ENCODE results near the gene DFFA.
"Not testable (repeated sequence)": the region's sequence is repeated elsewhere in the genome, so short reads cannot be mapped to it uniquely, and the experiment has no call there.

The DFFA gene

DNA sequence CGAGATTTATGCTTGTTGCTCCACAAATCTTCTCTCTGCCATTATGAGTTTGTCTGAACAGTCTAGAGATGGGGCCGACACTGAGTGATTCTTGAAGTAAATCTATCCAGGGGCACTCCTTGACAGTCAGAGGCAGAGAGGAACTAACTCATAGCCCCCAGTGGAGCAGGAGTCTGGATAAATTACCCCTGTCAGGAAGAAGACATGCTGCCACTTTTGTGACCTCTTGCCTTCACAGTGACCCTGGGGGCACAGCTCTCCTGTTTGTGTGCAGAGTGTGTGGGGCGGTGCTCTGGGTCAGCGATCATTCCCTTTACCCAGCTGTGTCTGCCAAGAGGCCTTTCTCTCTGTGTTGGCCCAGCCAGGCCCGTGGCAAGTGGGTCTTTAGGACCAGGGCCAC is 31.9 kb upstream of the DFFA start:
- DNase-seq (ENCODE audit: low read depth): no peak

DNA sequence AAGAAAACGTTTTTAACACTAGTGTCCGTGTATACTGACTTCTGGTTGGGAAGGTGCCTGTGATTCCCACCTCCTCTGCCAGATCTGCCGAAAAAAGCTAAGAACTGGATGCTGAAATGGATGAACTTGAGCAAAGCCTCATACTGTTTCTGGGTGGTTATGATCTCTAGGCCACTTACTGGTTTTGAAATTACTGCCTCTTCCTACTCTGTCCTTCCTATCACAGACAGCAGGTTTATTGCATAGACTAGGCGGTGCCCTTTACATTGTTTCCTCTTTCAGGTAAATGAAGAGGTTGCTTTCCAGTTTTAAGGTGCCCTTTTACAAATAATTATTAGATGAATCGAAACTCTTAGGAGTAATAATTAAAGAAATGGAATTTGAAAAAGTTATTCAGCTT is 29.9 kb upstream of the DFFA start:
- DNase-seq (ENCODE audit: low read depth): no peak

DNA sequence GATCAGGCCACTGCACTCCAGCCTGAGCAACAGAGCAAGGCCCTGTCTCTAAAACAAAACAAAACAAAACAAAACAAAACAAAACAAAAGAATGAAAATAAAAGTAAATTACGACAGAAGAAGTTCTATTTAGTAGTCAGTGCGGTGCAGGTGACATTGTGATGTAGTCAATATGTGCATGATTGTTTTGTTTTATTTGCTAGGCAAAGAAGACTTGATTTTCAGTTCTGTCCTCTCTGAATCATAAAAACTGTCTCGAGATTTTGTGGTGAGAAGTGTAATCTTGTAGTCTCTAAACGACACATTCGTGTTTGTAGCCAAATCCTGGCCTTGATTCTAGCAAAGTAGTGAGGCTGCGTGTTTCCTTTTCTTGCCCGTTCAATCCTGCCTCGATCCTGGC is 25.9 kb upstream of the DFFA start:
- DNase-seq (ENCODE audit: low read depth): no peak

DNA sequence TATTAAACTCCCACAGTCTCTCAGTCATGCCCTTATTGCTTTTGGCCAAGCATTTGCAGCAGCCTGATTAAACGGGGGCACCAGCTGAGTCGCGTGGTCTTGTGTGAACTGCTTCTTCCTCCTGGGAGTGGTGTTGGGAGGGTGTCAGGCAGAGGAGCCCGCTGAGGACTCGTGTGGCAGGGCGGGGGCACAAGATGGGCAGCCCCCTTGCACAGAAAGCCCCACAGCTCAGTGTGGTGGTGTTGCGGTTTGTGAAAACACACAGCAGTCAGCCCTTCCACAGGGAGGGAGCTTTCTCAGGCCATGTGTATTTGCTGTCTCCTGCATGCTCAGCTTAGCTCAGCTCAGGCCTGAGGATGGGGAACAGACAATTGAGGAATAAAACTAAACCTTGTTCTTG is 24.8 kb upstream of the DFFA start:
- DNase-seq (ENCODE audit: low read depth): no peak

DNA sequence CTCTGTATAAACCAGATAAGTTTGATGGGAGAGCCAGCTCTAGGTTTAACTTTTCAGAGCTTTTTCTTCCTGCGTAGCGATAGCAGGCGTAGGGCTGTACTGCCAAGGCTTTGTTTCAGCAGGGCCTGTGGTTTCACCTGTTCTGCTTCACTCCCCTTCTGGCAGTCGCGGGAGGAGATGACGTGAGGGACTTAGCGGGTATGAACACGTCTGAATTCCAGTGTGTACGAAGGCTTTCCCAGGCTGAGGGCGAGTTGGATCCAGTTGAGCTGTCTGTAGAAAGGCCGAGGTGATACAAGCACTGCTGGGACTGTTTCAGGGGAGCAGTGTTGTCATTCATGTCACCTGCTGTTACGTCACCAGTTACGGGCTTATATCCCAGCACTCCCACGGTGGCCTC is 23.6 kb upstream of the DFFA start:
- no peak for DNase-seq (ENCODE audit: low read depth)

DNA sequence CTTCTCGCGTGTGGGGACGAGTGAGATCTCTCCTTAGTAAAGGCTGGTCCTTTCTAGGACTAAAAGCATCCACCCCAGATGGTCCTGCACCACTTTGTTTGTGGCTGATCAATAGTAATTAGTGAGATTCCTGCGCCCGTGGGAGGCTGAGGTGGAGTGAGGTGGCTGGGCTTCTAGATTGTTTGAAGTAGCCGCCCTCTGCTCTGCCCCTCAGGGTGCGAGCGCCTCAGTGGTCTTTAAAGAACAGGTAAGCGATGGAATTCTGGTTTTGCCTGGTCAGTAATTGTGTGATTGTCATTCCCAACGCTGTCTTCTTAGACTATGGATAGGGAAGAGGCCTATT is 23.1 kb upstream of the DFFA start:
- no peak for DNase-seq (ENCODE audit: low read depth)

DNA sequence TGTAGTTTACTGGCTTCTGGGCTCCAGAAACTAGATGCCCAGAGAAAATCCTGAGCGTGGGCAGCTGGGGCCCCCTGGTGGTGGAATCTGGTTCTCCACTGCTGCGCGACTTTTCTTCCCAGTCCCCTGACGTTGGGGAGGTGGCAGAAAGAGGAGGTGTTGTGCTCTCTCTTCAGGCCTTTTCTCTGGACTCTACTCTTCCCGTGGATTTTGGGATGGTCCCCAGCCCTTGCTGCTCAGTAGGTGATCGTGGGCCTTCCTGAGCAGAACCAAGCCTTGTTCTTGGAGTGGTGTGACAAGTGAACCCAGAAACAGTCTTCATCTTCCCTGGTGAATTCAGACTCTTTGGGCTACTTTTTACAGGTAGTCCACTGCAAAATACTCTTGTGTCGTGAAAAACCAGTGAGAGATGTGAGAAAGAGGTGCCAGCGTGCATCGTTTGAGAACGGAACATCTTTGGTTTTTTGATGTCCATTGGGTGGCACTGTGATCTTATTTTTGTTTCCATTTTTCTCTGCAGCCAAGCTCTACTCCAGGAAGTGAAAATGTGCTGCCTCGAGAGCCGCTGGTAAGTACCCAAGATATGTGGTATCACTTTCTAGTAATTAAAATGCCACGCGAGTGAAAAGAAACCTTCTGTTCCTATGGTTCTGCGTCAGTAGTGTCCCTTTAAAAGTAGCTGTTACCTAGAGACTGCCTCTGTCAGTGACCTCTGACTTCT is 22.6 kb upstream of the DFFA start:
- peak; percentile 75 for DNase-seq (ENCODE audit: low read depth)

DNA sequence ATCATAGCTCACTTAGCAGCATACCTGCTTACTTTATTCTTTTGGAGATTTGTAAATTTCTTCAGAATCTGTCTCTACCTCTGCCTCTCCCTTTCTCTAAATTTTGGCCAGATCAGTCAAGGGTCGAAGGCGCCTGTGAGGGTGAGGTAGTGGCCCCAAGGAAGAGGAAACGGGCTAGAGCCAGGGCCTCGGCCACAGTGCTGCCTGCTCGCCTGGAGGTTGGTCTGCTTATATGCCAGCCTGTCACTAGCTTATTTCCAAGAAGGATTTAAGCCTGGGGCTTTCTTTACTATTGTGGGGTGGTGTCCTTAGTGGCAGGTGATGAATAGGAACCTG is 22.1 kb upstream of the DFFA start:
- DNase-seq (ENCODE audit: low read depth): no peak

DNA sequence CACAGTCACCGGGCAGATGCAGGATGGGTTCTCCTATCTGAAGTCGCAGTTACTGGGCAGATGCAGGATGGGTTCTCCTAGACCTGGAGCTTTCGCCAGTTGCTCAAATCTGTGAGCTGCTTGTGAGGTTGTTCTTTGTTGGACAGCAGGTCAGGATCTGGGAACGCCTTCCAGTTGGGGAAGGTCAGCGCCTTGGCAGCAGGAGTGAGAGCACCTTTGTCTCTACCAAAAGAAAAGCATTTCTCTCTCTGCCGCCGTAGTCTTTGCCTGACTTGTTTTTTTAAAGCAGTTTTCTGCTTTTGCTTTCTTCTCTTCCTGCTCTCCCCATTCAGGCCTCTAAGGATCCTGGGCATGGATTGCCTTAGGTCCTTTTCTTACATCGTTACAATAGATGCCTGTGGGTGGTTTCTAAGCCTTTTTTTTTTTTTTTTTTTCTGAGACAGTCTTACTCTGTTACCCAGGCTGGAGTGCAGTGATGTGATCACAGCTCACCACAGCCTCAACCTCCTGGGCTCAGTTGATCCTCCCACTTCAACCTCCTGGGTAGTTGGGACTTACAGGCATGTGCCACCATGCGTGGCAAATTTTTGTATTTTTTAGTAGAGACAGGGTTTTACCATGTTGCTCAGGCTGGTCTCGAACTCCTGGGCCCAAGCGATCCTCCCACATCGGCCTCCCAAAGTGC is 18.1 kb upstream of the DFFA start:
- DNase-seq (ENCODE audit: low read depth): no peak

DNA sequence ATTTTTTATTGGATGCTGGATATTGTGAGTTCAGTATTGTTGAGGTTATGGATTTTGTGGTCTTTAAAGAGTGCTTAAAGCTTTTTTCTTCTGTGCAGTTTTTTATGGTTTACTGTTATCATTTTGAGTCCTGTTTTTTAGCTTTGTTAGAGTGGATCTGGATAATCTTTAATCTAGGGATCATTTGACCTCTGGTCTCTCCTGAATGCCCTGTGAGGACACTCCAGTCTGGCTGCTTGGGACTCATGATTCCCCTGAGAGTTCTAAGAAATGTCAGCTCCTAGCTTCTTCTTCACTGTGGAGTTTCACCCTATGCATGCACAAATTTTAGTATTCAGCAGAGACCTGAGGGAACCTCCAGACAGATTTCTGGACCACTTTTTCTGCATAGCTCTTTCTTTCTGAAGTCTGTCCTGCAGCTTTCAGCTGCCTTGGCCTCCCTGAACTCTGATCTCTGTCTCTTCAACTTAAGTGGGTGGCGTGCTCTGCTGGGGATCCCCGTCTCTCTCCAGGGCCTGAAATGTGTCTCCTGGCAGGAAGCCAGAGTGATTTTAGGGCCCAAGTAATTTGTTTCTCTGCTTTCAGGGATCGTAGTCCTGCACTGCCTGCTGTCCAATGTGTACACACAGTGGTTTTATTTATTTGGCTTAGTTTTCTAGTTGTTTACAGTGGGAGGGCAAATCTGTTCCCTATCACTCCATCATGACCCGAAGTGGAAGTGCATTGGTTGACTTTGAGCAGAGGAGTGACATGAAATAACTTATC is 17.1 kb upstream of the DFFA start:
- no peak for DNase-seq (ENCODE audit: low read depth)

DNA sequence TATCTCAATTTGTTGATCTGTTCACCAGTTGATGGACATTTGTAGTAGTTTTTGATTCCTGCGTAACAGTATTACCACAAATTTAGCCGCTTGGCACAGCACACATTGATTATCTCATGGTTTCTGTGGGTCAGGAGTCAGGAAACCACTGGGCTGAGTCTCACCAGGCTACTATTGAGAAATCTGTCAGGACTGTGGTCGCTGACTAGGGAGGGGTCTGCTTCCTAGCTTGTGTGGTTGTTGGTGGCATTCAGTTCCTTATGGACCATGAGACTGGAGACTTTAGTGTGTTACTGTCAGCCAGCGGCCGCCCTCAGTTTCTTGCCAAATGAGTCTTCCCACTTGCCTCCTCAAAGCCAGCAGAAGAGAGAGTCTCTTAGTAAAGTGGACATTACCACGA is 12.2 kb upstream of the DFFA start:
- DNase-seq (ENCODE audit: low read depth): no peak

DNA sequence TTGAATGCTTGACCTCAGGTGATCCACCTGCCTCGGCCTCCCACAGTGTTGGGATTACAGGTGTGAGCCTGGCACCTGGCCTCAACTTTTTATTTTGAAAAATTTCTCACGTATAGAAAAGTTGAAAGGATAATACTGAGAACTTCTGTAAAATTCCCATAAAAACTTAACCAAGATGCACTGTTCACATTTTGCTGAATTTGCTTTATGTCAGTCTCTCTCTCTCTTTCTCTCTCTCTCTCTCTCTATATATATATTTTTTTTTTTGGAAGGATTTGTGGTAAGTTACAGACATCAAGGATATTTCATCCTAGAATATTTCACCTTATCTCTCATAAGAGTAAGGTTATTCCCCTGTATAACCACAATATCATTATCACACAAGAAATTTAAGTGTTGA is 8.3 kb upstream of the DFFA start:
- no peak for DNase-seq (ENCODE audit: low read depth)

DNA sequence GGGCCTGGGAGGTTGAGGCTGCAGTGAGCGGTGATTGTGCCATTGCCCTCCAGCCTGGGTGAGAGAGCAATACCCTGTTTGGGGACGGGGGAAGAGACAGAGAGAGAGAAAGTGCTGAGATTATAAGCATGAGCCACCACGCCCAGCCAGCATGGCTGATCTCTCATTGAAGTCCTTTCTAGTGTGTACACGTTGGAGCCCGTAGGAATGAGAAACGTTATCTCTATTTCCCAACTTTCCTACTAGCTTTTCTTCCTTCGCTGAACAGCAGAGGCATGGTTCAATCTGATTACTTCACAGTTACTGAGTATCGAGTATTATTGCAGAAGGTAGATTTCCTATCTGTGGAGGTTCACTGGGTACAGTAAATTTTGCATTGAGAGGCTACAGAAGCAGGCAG is 7.0 kb upstream of the DFFA start:
- no peak for DNase-seq (ENCODE audit: low read depth)

DNA sequence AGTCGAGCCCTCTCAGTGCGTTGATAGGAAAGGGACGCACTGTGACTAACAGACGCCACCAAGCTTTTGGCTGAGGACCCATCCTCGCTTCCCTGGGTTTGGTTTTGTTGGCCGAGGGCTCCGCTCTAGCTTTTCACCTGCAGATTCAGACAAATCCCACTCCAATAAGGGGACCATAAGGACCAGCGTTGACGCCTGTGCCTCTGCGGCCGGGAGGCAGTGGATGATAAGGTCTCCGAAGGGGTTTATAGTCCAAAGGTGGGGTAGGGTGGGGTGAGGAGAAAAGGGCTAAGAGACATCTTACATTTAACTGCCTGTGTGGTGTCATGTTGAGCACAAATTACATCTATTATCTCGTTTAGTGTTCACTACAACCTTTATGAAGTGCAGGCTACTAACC is 3.2 kb upstream of the DFFA start:
- DNase-seq (ENCODE audit: low read depth): no peak

DNA sequence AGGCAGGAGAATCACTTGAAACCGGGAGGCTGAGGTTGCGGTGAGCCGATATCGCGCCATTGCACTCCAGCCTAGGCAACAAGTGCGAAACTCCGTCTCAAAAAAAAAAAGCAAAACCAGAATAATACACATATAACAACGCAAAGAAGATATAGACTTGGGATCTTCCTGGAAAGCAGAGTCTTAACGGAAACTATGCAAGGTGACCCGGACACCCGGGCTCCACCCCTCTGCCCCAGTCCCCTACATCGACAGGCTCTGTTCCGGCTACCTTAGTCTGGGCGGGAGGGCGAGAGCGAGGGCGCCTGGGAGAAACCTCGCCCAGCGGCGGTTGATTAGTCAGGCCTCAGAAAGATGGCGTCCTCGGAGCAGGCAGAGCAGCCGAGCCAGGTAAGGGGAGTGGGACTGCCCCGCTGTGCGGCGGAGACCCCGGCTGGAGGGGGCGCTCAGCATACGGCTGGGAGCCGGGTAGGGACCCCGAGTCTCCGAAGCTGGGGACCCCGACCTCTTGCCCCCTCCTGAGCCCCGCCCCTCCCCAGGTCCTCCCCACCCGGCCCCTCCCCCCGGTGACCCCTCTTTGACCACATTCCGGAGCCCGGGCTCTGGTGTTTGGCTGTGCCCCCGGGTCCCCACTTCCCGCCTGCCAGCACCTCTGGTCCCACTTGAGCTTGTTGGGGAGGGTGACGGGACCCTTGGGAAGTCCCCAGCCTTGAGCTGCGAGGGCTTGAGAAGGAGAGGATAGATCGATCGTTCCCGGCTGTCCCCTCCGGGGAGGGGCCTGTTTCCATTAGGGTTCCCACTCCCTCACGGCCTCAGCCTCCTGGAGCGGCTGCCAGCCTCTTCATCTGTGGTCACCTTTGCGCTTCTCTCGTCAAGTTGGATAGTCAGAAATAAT is 2.5 kb upstream of the DFFA start, which contains the start of gene PEX14:
PEX14 (plus strand) TSS at position 338 of the 895 bp plus-strand sequence; CDS start at position 355, 17 bp downstream.
- DNase-seq (ENCODE audit: low read depth): peak; percentile 77

DNA sequence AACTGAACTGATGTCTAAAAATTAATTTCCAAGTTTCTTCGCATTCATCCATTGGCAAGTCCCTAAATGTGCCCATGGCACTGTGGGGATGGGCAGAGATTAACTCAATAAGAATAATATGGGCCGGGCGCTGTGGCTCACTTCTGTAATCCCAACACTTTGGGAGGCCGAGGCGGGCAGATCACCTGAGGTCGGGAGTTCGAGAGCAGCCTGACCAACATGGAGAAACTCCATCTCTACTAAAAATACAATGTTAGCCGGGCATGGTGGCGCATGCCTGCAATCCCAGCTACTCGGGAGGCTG is 1.9 kb upstream of the DFFA start:
- not testable (repeated sequence) for DNase-seq (ENCODE audit: low read depth)

DNA sequence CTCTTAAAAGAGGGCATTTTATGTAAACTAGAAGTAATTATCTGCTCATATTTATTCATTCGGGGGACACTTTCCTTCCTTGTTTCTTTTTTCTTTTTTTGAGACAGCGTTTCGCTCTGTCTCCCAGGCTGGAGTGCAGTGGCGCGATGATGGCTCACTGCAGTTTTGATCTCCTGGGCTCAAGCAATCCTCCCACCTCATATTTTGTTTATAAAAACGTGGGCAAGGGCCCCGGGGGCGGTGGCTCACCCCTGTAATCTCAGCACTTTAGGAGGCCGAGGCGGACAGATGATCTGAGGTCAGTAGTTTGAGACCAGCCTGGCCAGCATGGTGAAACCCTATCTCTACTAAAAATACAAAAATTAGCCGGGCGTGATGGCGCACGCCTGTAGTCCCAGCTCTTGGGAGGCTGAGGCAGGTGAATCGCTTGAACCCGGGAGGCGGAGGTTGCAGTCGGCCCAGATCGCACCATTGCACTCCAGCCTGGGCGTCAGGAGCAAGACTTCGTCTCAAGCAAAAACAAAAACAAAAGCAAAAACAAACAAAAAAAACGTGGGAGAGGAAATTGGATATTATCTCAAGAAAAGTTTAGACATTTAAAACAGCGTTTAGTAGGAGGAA is 926 bp upstream of the DFFA start:
- no peak for DNase-seq (ENCODE audit: low read depth)

DNA sequence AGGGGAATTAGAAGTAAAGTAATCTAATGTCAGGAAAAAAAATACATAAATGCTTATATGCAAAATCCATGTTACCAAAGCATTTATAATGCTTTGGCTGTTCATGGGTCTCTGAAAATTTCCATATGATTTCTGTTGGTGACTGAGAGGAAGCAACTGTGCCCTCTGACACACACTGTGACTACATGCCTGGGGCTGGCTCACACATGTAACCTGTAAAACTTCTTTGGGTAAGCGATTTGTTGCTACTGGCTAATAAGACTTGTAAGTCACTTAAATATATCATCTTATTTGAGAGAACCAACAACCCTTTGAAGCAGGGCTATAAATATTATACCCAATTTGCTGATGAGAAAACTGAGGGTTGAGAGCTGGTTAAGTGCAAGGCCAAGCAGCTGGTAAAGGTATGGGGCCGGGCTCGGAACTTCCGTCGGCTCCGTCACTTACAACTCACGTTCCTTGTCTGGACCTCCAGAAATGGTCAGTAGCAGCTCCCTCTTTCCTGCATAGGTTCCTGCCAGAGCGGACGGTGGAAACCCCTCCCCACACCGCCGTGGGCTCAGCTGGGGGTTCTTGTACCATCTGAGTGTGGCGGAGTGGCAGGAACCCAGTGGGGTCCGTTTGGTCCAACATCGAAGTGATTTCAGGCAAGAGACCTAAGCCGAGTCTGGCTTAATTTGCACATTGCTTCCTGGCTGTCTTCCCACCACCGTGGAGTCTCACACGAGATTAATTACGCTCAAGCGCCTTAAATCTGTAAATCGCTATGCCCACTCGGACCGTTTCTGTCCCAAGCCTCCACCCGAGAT is 714 bp downstream of the DFFA start:
- DNase-seq (ENCODE audit: low read depth): peak; percentile 32

DNA sequence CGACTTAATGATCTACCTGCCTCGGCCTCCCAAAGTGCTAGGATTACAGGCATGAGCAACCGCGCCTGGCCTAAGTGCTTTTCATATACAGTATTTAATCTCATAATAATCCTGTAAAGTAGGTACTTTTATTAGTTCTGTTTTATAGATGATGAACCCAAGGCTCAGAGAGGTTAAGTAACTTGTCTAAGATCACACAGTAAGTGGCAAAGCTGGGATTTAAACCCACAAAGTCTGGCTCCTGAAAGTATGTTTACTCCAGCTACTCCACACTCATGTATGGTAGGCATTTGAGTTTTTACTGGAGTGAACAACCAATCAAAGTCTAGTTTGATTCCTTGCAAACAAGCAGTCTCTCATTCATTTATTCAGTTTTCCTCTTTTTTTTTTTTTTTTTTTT is 2.3 kb downstream of the DFFA start:
- no peak for DNase-seq (ENCODE audit: low read depth)

DNA sequence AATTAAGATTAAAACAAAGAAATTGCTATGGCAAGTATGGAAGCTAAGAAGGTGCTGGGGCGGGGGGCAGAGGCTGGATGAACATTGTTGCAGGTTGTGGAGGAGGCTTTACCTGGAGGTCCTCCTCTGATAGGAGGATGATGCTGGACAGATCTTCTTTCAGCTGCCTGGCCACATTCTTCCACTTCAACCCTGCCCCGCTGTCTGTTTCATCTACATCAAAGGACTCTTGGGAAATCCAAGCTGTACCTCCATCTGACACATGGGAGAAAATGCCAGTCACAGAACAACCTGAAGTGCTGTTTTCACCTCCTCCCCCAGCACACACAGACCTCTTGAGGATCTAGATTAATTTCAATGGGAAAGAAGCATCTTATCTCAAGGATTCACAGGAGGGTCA is 5.3 kb downstream of the DFFA start:
- no peak for DNase-seq (ENCODE audit: low read depth)

DNA sequence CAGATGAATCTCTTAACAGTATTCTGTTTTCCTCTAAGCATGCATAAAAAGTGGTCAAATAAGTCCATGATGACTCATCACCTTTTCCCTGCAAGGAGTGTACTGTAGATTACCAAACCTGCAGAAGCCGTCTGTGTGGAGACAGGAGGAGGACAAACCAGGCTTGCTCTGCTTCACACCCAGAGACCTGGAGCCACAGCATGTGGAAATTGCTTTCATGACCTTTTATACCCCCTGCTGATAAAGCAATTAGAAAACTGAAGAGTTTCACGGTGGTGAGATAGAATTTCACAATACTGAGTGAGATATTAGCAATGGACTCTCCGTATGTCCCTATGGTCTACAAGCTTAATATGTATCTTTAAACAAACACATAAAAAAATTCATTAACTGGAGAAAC is 13.1 kb downstream of the DFFA start:
- peak; percentile 64 for DNase-seq (ENCODE audit: low read depth)
